Bronchial epithelial cell (primary cell): ENCODE results near the gene ARHGAP29. TPM values are rescaled to one million over a fixed set of nuclear protein-coding genes. Genes with fewer than 3 reads are reported as not detected.

Source experiments
- DNase-seq: peaks from one replicate; pipeline ENCODE4 v3.0.0-alpha.2; 2010; ENCODE audit warnings: low read depth
- FAIRE-seq: peaks from 2 replicates; lab custom pipeline; 2011; peaks lifted over from hg19 to GRCh38; lab: Jason Lieb, UNC
- H3K27me3 ChIP-seq: 2 replicates; pipeline ENCODE4 v1.5.1; 2011; ENCODE audit warnings: low read length; ENCODE audit not compliant: control insufficient read depth, insufficient read depth
- H3K36me3 ChIP-seq: 2 replicates; pipeline ENCODE4 v1.5.1; 2011; ENCODE audit warnings: low read length; ENCODE audit not compliant: control insufficient read depth, insufficient read depth
- H3K4me3 ChIP-seq: 2 replicates; pipeline ENCODE4 v1.5.1; 2011; ENCODE audit warnings: mild to moderate bottlenecking, low read depth, low read length, control low read depth
- total RNA-seq: library from RNA; depleted of rRNA; stranded (reverse); fragments of >200 nt; gene quantifications from 2 replicates; pipeline ENCODE4 v1.2.1, GENCODE V29; 2014
- TF ChIP-seq, protein P1 (sequence below): IDR thresholded peaks from 2 replicates; pipeline ENCODE4 v1.5.1; 2011; ENCODE audit warnings: mild to moderate bottlenecking, moderate library complexity, low read length, control low read depth, inconsistent platforms; ENCODE audit not compliant: insufficient read depth, severe bottlenecking

Gene ARHGAP29
- total RNA-seq, 1 donor from 2014 or later, result 7.9 TPM

DNA sequence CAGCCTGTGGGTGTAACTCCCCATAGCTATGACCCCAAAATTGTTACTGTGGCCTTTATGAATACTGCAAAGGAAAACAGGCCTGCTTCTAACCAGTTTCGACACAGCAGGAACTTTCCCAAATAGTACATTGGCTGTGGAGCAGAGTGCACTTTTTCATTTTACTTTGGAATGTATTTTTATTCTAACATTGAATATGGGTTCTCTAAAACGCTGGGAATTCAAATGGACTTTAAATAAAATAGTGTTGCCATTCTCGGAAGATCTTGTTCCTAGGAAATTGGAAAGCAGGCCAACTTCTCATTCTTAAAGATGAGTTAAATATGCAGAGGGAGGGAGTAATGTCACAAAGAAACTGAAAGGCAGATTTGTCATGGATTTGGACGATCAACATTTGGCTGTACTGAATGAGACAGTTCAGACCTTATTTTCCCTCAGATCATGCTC, 39.6 kb upstream of the ARHGAP29 start:
- Histone ChIP-seq H3K4me3 (no peak overlapping the region), H3K27me3 (no peaks in the 10 kb centered on the region), H3K36me3 (no peaks in the 10 kb centered on the region)
- TF ChIP-seq, protein P1, sequence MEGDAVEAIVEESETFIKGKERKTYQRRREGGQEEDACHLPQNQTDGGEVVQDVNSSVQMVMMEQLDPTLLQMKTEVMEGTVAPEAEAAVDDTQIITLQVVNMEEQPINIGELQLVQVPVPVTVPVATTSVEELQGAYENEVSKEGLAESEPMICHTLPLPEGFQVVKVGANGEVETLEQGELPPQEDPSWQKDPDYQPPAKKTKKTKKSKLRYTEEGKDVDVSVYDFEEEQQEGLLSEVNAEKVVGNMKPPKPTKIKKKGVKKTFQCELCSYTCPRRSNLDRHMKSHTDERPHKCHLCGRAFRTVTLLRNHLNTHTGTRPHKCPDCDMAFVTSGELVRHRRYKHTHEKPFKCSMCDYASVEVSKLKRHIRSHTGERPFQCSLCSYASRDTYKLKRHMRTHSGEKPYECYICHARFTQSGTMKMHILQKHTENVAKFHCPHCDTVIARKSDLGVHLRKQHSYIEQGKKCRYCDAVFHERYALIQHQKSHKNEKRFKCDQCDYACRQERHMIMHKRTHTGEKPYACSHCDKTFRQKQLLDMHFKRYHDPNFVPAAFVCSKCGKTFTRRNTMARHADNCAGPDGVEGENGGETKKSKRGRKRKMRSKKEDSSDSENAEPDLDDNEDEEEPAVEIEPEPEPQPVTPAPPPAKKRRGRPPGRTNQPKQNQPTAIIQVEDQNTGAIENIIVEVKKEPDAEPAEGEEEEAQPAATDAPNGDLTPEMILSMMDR, result no peak
- FAIRE-seq (no peak), DNase-seq (no peak)

DNA sequence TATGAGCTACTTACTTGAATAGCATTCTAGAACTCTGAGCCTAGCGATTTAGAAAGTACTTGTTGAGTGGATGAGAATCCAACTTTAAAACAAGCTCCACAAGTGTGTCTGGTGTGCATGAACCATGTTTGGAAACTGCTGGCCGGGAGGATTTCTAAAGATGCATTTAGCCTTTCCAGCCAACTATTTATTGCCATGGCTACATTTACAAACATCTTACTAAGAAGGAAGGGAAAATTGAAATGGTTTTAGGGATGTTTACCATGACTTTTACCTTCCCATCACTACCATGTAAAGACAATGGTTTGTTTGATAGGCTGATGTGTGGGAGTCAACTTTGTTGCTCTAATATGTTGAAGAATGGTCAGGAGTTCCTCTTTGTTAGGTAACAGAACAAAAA, 37.7 kb upstream of the ARHGAP29 start:
- Histone ChIP-seq H3K4me3 (no peak overlapping the region), H3K27me3 (no peaks in the 10 kb centered on the region), H3K36me3 (no peaks in the 10 kb centered on the region)
- DNase-seq, result no peak
- peak; percentile 40 for FAIRE-seq
- TF ChIP-seq, protein P1, result no peak

DNA sequence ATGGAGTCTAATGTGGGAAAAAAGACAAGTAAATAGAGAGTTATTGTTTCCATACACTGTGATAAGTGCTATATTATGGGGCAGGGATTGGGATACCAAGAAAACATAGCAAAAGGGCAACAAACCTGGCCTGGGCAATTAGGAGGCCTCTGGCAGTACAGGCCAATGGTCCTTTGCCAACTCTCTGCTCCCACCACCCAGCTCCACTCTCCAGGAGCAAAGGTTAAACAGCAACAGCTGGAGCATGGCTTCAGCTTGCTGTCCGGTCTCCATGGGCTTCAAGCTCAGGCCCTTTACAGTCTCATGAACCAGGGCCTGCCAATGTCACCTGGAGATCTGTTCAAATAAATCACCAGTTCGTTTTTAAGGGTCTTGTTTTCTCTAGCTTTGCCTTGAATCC, 37.2 kb upstream of the ARHGAP29 start:
- Histone ChIP-seq H3K36me3 (no peaks in the 10 kb centered on the region), H3K4me3 (no peak overlapping the region), H3K27me3 (no peaks in the 10 kb centered on the region)
- TF ChIP-seq, protein P1, result no peak
- FAIRE-seq (no peak), DNase-seq (no peak)

DNA sequence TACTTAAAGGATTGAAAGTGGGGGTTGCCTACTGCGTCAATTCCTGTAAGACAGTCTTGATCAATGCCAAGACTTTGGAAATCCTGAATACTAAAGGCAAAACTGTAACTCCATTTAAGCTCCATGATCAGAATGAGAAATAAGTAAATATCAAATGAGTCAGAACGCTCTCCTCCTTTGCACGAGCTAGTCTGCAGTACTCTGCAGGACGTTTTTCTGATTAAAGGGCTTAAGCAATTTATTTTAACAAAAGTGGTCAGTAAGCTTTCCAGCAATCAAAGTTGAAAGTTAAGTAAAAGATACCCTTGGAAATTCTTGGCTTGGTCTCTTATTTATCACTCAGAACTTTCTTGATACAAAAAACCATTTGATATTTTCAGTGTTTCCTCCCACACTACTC, 35.7 kb upstream of the ARHGAP29 start:
- DNase-seq (peak; percentile 41), FAIRE-seq (no peak)
- Histone ChIP-seq H3K27me3 (no peaks in the 10 kb centered on the region), H3K36me3 (no peaks in the 10 kb centered on the region), H3K4me3 (no peak overlapping the region)
- TF ChIP-seq, protein P1, result no peak

DNA sequence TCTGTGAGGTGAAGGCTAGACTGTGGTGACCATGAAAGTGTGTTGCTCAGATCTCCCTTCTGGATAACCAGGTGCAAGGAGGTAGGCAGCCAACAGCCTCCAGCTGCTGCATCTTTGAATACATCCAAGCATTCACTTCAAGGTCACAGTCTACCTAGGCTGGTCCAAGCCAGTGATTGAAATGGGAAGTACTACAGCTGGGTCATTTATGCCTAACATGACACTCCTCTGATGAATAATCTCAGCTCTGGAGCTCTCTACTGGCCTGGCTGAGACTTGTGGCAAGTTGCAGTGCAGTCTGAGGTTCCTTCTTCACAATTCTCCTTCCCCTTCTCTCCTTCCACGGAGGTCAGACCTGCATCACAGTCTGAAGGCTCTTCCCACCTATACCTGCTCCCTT, 35.0 kb upstream of the ARHGAP29 start:
- TF ChIP-seq, protein P1, result no peak
- no peaks in the 10 kb centered on the region for H3K36me3 ChIP-seq
- DNase-seq, result peak; percentile 32
- no peaks in the 10 kb centered on the region for H3K27me3 ChIP-seq
- FAIRE-seq, result peak; percentile 13
- no peak overlapping the region for H3K4me3 ChIP-seq

DNA sequence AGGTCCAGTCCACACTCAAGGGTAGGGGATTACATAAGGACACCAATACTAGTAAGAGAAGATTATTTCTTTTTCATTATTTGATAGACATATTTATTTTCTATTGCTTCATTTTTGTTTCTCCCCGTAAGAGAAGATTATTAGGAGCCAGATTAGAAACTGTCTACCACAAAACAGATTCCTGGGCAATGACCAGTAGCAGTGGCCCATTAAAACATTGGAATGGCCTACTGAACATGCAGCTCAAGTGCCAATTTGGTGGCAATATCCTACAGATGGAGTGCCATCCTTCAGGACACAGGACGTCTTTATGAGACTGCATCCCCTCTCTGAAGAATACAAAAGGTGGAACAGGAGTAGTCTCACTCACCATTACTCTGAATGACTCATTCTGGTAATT, 34.0 kb upstream of the ARHGAP29 start:
- no peak overlapping the region for H3K4me3 ChIP-seq
- no peak for FAIRE-seq
- H3K27me3 ChIP-seq, result no peaks in the 10 kb centered on the region
- DNase-seq, result no peak
- TF ChIP-seq, protein P1, result no peak
- H3K36me3 ChIP-seq, result no peaks in the 10 kb centered on the region
